Immature natural killer cell (primary cell): ENCODE results near the gene ADGRB2. TPM values are rescaled to one million over a fixed set of nuclear protein-coding genes. Genes with fewer than 3 reads are reported as not detected.

Source experiments
- DNase-seq, 3 donors: peaks; one replicate each; pipeline ENCODE4 v3.0.0; 2022; ENCODE audit warnings: mixed read lengths in 1 of 3
- H3K27ac Mint-ChIP-seq, 6 donors: one replicate each; pipeline ENCODE4 v1.8.0; 2020; ENCODE audit warnings: mixed read lengths in 6 of 6, mild to moderate bottlenecking in 5 of 6, inconsistent platforms in 4 of 6, moderate library complexity in 3 of 6
- H3K27me3 Mint-ChIP-seq, 3 donors: one replicate each; pipeline ENCODE4 v1.8.0; 2020 to 2021; ENCODE audit warnings: low read depth in 3 of 3, mild to moderate bottlenecking in 3 of 3, mixed read lengths in 3 of 3, moderate library complexity in 3 of 3, inconsistent platforms in 1 of 3
- H3K36me3 Mint-ChIP-seq, 3 donors: one replicate each; pipeline ENCODE4 v1.8.0; 2020; ENCODE audit warnings: mixed read lengths in 3 of 3, inconsistent platforms in 2 of 3, mild to moderate bottlenecking in 2 of 3
- H3K4me1 Mint-ChIP-seq, 2 donors: one replicate each; pipeline ENCODE4 v1.8.0; 2020; ENCODE audit warnings: inconsistent platforms in 2 of 2, mild to moderate bottlenecking in 2 of 2, mixed read lengths in 2 of 2, moderate library complexity in 1 of 2
- H3K4me3 Mint-ChIP-seq, 5 donors: one replicate each; pipeline ENCODE4 v1.8.0; 2020; ENCODE audit warnings: mild to moderate bottlenecking in 5 of 5, mixed read lengths in 5 of 5, inconsistent platforms in 3 of 5, moderate library complexity in 3 of 5
- H3K9me3 Mint-ChIP-seq, 6 donors: one replicate each; pipeline ENCODE4 v1.8.0; 2020; ENCODE audit warnings: mild to moderate bottlenecking in 6 of 6, mixed read lengths in 6 of 6, inconsistent platforms in 4 of 6, moderate library complexity in 3 of 6
- polyA plus RNA-seq, 3 donors: library from polyadenylated mRNA; unstranded; fragments of 300-500 nt; fragmentation: Illumina TruSeq; gene quantifications; one replicate each; pipeline ENCODE4 v1.2.3, GENCODE V29; 2021

ADGRB2 gene
- polyA plus RNA-seq, 3 donors from 2014 or later, result 0.36 to 2.1 TPM; not detected in 1

DNA sequence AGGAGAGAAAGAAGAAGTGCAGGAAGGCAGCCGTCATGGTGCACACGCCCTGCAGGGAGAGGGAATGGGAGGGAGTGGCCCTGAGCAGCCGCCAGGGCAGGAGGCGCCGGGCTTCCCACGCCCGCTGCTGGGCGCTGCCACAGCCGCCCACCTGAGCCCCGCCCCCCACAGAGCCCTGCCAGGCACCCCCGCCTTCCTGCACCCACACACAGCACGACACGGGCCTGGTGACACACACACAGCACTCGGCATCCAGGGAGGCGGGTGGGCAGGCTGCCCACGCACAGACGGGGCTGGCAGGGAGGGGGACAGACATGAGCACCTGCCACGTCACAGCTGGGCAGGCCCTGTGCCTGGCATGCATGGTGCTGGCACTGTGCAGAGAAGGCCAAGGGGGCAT is 27.5 kb downstream of the ADGRB2 start:
- Mint-ChIP-seq H3K4me1 (peaks cover 0 to 3% of the 10 kb centered on the region in 2 donors), H3K27ac (no peak overlapping the region), H3K27me3 (peaks cover 0 to 4% (median 2%) of the 10 kb centered on the region in 3 donors), H3K36me3 (peaks cover 0 to 19% (median 13%) of the 10 kb centered on the region in 3 donors), H3K4me3 (no peak overlapping the region), H3K9me3 (no peaks in the 10 kb centered on the region)
- DNase-seq, result no peak

DNA sequence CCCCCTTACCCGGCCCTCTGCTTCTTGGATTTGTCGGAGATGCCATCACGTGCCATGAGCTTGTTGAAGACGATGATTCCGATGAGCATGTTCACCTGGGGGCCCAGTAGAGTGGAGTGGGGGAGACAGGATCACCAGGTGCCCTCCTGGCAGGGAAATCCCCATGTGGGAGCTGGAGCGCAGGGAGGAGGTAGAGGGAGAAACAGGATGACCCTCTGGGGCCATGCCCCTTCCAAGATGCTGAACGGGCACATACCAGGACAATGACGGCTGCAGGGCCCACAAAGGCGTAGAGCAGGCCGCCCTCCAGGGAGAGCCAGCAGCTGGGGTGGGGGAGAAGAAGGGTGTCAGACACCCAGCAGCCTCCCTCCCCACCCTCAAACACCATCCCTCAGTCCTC is 28.6 kb downstream of the ADGRB2 start:
- H3K4me3 Mint-ChIP-seq, result no peak overlapping the region
- peaks cover 0 to 3% of the 10 kb centered on the region in 2 donors for H3K4me1 Mint-ChIP-seq
- H3K27ac Mint-ChIP-seq, result no peak overlapping the region

DNA sequence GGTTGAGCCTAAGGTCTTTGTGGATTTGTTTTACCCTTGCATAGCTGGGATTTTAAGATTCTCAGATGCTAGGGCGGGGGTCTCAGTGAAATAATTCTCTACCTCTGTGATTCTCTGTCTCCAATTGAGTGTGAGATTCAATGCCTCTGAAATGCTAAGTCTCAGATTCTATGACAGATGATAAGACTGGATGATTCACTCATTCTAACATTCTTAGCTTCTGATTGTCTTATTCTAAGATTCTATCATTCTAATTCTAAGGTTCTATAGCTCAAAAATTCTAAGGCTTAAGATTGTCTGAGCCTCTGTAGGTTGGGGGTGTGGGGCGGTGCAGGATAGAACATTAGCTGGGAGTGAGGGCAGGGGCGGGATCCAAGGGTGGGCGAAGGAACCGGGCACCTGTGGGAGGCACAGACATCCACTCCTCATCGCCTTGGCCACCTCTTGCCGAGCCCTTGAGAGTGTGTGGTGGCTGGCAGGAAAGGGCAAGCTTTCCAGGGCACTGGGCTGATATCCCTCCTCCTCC is 29.5 kb downstream of the ADGRB2 start:
- H3K4me1 Mint-ChIP-seq, result peaks cover 0 to 3% of the 10 kb centered on the region in 2 donors
- peaks cover 0 to 17% (median 12%) of the 10 kb centered on the region in 3 donors for H3K36me3 Mint-ChIP-seq
- H3K27me3 Mint-ChIP-seq, result peaks cover 0 to 2% (median 2%) of the 10 kb centered on the region in 3 donors
- no peaks in the 10 kb centered on the region for H3K9me3 Mint-ChIP-seq
- H3K27ac Mint-ChIP-seq, result no peak overlapping the region
- H3K4me3 Mint-ChIP-seq, result no peak overlapping the region
- no peak for DNase-seq

More for the DNA sequence above, 28.6 kb downstream of the ADGRB2 start:
- H3K27me3 Mint-ChIP-seq, result peaks cover 0 to 4% (median 2%) of the 10 kb centered on the region in 3 donors
- peaks cover 0 to 15% (median 13%) of the 10 kb centered on the region in 3 donors for H3K36me3 Mint-ChIP-seq
- no peak for DNase-seq
- no peaks in the 10 kb centered on the region for H3K9me3 Mint-ChIP-seq

DNA sequence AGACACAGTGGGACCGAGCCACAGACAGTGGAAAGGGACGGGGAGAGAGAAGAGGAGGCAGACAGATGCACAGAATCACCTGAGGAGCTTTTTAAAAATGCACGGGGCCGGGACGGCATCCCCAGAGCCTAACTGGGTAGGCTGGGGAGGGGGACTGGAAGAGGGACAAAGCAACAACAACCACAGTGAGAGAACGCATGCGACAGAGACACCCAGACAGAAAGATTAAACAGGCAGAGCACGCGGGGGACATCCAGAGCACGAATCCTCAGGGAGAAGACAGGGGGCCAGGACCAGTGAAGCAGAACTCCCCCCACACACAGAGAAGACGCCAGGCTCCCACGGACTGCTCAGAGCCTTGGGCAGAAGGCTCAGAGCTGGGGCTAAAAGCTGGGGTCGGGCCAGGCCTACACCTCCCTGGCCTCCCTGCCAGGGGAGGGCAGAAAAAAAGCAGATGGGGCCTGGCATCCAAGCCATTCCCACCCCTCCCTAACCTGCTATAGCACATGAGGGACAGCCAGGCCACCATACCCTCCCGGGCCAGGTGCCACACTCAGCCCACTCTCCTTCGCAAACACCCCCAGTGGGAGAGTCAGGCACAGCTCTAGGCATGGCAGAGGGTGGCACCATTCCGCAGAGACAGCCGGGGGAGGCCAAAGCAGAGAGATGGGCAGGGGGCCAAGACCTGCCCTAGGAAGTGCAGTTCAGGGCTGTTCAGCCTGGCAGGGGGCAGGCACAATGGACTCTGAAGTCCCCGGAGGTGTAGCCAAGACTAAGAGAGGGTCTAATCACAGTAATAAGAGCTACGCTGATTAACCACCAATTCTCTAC is 30.5 kb downstream of the ADGRB2 start:
- Mint-ChIP-seq H3K4me3 (no peak overlapping the region), H3K27ac (peak overlapping the region in 1 of 6 donors; percentile 25), H3K9me3 (no peaks in the 10 kb centered on the region), H3K4me1 (no peaks in the 10 kb centered on the region), H3K27me3 (peaks cover 0 to 4% (median 2%) of the 10 kb centered on the region in 3 donors), H3K36me3 (peaks cover 0 to 18% (median 12%) of the 10 kb centered on the region in 3 donors)
- no peak for DNase-seq

DNA sequence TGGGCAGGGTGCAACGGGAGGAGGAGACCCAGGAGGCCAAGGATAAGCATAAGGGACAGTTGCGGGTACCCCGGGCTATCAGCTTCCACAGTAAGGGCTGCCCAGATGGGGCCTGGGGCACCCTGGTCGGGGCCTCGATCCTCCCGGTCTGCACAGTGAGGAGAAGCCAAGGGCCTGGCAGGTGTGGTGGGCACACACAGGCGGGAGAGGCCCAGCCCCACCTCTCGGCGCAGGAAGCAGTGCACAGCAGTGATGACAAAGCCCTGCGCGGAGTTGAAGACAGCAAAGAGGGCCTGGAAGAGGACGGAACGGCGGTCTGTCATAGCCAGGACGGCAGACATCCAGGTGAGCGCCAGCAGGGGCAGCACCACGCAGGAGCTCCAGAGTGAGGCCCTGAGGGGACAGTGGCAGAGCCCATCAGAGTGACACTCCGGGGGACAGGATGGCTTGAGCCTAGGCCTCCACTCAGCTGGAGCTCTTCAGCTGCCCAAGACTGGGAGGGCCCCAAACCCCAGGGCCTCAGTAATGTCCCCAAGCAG is 31.3 kb downstream of the ADGRB2 start:
- H3K36me3 Mint-ChIP-seq, result peaks cover 0 to 18% (median 12%) of the 10 kb centered on the region in 3 donors
- no peak overlapping the region for H3K4me3 Mint-ChIP-seq
- H3K9me3 Mint-ChIP-seq, result no peaks in the 10 kb centered on the region
- peaks cover 0 to 4% (median 2%) of the 10 kb centered on the region in 3 donors for H3K27me3 Mint-ChIP-seq
- no peak for DNase-seq
- no peaks in the 10 kb centered on the region for H3K4me1 Mint-ChIP-seq
- no peak overlapping the region for H3K27ac Mint-ChIP-seq

DNA sequence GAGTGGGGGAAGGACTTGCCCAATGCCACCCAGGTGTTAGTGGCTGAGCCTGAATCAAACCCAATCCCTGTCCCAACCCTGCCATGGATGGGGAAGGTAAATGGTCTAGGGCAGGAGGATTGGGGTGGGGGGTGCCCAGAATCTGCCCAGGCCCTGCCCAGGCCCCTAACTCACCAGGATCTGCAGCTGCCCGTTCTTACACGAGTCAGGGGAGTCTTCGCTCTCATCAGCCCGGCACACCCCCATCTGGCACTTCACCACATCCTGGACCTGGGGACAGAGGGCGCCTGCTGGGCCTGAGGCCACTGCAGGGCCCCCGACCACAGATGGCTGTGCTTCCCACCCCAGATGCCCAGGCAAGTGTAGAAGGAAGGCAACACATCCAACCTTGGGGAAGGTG is 31.8 kb downstream of the ADGRB2 start:
- H3K27ac Mint-ChIP-seq, result no peak overlapping the region
- no peaks in the 10 kb centered on the region for H3K9me3 Mint-ChIP-seq
- peaks cover 0 to 18% (median 12%) of the 10 kb centered on the region in 3 donors for H3K36me3 Mint-ChIP-seq
- H3K4me3 Mint-ChIP-seq, result no peak overlapping the region
- no peak for DNase-seq
- no peaks in the 10 kb centered on the region for H3K4me1 Mint-ChIP-seq
- peaks cover 0 to 4% (median 2%) of the 10 kb centered on the region in 3 donors for H3K27me3 Mint-ChIP-seq

DNA sequence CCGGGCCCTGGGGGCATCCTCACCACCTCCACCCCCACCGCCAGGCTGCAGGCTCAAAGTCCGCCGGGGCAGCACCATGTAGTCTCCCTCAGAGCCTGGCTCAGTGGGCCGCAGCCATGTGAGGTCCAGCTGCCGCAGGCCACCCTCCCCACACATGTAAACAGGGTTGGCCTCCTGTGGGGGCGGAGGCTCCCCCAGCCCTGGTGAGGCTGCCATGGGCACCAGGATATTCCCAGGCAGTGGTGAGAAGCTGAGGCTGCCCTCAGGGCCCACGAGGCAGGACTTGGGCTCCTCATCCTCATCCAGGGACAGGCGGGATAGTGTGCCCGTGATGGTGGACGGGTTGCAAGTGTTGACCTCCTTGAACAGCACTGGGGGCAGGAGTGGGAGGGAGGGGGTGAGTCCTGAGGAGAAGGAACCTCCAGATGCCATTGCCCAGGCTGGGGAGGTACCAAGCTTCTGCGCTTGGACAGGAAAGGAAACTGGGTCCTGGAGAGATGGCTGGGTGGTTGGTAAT is 33.0 kb downstream of the ADGRB2 start:
- Mint-ChIP-seq H3K4me1 (no peaks in the 10 kb centered on the region), H3K27me3 (peaks cover 0 to 2% (median 2%) of the 10 kb centered on the region in 3 donors), H3K36me3 (peaks cover 0 to 13% (median 11%) of the 10 kb centered on the region in 3 donors), H3K4me3 (no peak overlapping the region), H3K9me3 (no peaks in the 10 kb centered on the region), H3K27ac (no peak overlapping the region)
- DNase-seq, result no peak

DNA sequence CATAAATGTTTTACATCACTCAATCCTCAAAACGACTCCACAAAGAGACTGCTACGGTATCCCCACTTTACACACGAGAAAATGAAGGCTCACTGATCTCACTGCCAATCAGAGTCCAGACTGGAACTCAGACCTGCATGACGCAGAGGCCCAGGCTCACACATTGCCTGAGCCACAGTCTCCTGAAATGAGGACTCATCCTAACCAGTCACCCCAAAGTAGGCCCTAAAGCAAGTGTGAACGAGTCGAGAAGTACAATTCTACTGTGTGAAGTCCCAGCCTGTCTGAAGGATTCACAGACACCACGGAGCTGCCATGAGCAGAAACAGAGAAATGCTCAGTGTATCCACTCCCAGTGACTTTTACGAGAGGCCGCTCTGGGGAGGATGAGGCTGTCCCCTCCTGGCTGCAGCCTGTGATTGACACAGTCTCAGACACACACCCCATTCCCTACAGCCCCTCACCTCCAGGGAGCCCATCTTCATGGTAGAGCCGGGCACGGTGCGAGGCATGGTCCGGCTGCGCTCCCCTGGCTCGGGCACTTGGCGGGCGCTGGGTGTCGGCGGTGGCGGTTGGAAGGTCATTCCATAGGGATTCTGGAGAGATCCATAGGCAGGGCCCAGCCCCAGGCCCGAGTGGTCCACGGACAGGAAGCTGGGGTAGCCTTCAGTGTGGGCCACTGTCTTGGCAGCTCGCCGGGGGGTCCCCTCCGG is 33.6 kb downstream of the ADGRB2 start:
- Mint-ChIP-seq H3K27me3 (peaks cover 0 to 2% (median 2%) of the 10 kb centered on the region in 3 donors), H3K36me3 (peaks cover 0 to 13% (median 11%) of the 10 kb centered on the region in 3 donors), H3K4me3 (no peak overlapping the region), H3K9me3 (no peaks in the 10 kb centered on the region), H3K4me1 (no peaks in the 10 kb centered on the region), H3K27ac (peak overlapping the region in 1 of 6 donors; percentile 7)
- no peak for DNase-seq

DNA sequence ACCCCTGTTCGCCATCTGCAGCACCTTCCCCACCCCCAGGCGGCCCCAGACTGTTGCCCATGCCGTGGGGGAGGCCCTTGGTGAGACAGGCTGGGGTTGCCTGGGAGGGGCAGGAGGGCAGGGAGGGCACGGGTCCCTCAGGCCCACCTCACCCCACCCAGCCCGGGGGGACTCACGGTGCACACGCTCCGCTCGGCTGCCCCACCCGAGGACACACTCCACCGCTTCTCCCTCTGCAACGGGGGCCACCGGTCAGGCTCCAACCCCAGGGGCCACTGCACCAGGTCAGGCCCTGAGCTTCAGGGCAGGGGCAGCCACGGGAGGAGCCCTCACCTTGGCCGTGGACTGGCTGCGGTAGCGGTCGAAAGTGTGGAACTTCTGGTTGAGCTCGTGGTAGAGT is 36.3 kb downstream of the ADGRB2 start:
- peaks cover 0 to 11% (median 7%) of the 10 kb centered on the region in 3 donors for H3K36me3 Mint-ChIP-seq
- H3K27ac Mint-ChIP-seq, result no peak overlapping the region
- H3K9me3 Mint-ChIP-seq, result no peaks in the 10 kb centered on the region
- peaks cover 0 to 2% of the 10 kb centered on the region in 2 donors for H3K4me1 Mint-ChIP-seq
- peaks cover 0 to 2% (median 0%) of the 10 kb centered on the region in 3 donors for H3K27me3 Mint-ChIP-seq
- H3K4me3 Mint-ChIP-seq, result no peak overlapping the region
- DNase-seq, result no peak

DNA sequence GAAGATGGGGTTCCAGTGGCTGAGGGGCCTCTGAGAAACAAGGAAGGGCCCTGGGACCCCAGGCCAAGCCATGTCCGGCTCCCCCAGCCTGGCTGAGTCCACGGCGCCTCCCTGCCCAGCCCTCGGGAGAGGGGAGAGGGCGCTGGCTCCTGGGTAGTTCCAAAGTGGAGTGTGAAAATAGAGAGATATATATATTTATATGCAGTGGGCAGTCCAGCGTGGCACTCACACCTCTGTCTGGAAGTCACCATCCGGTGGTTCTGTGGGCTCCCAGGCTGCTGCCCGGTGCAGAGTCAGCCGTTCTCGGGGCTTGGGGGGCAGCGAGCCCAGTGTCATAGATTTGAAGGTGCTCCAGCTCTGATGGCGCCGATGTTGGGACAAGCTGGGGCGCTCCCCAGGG is 36.9 kb downstream of the ADGRB2 start:
- H3K9me3 Mint-ChIP-seq, result no peaks in the 10 kb centered on the region
- H3K4me1 Mint-ChIP-seq, result peaks cover 0 to 2% of the 10 kb centered on the region in 2 donors
- no peak overlapping the region for H3K4me3 Mint-ChIP-seq
- no peak for DNase-seq
- H3K36me3 Mint-ChIP-seq, result peaks cover 0 to 11% (median 7%) of the 10 kb centered on the region in 3 donors
- H3K27ac Mint-ChIP-seq, result no peak overlapping the region
- H3K27me3 Mint-ChIP-seq, result peaks cover 0 to 2% (median 0%) of the 10 kb centered on the region in 3 donors

DNA sequence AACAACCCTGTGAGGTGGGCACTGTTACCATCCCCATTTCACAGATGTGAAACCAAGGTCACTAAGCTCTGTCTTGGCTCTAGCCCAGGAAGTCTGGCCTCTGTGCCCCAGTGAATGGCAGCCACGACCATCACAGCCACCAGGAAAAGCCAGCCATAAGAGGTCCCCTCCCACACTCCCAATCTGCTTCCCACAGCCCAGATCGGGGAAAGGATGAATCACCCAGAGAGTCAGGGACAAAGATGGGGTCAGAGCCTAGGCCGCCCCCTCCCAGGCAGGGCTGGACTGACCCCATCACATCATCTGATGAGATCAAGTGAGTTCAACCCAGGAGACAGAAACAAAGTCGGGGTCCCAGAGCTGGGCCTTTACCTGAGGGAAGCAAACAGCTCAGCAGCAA is 37.4 kb downstream of the ADGRB2 start:
- Mint-ChIP-seq H3K4me3 (no peak overlapping the region), H3K4me1 (peaks cover 0 to 2% of the 10 kb centered on the region in 2 donors), H3K9me3 (no peaks in the 10 kb centered on the region), H3K36me3 (peaks cover 0 to 13% (median 7%) of the 10 kb centered on the region in 3 donors), H3K27ac (no peak overlapping the region), H3K27me3 (peaks cover 0 to 2% (median 0%) of the 10 kb centered on the region in 3 donors)
- no peak for DNase-seq

DNA sequence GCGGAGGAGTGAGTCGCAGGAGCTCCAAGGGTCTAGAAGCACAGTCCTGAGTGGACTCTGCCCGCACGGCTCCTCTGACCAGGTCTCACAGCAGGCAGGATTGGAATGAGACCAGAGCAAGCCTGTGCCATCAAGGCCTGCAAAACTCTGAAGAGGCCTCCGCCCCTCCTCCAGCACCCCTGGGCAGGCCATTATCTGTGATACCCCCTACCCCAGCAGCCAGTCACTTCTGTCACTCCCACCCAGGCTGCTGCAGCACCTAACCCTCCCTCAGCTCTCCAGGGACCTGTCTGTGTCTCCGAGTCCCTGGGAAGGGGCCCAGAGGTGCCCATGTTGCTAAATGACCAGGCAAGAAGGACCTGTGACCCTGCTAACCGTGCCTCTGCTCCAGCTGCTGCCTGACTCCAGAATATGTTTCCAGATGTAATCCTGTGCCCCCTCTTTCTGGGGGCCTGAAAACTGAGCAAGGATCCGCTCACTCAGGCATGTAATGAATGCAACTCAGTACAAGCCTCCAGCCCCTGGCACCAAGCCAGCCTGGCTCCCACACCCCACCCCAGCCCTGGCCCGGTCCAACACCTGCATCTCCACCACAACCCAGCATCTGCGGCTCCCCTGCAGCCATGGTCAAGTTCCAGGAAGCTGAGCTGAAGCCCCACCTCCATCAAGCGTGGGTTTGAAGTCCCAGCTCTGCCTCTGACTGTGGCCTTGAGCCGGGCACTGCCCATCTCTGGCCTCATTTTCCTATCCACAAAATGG is 38.2 kb downstream of the ADGRB2 start:
- peaks cover 0 to 4% (median 3%) of the 10 kb centered on the region in 3 donors for H3K27me3 Mint-ChIP-seq
- no peak overlapping the region for H3K4me3 Mint-ChIP-seq
- H3K9me3 Mint-ChIP-seq, result no peaks in the 10 kb centered on the region
- H3K36me3 Mint-ChIP-seq, result peaks cover 0 to 15% (median 7%) of the 10 kb centered on the region in 3 donors
- no peak for DNase-seq
- no peak overlapping the region for H3K27ac Mint-ChIP-seq
- peaks cover 0 to 2% of the 10 kb centered on the region in 2 donors for H3K4me1 Mint-ChIP-seq

DNA sequence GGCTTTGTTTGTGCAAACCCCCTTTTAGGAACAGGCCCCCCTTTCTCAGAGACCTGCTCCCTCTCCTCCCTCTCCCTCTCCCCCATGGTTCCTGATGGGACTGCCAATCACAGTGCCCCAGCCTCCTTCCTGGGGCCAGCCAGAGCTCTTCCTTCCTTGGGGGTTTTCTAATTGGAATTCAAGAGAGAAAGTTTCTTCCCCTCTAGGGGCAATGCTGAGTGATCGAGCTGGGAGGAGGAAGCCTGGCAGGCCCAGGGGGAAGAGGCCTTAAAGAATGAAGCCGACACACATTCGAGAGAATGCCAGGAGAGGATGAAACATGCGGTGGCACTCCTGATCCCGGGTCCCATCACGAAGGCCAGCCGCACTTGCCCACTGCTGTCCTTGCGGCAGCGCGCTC is 39.0 kb downstream of the ADGRB2 start:
- no peak for DNase-seq
- H3K4me3 Mint-ChIP-seq, result no peak overlapping the region
- no peak overlapping the region for H3K27ac Mint-ChIP-seq
- H3K4me1 Mint-ChIP-seq, result peaks cover 0 to 2% of the 10 kb centered on the region in 2 donors
- peaks cover 2 to 5% (median 4%) of the 10 kb centered on the region in 3 donors for H3K27me3 Mint-ChIP-seq
- peaks cover 0 to 11% (median 7%) of the 10 kb centered on the region in 3 donors for H3K36me3 Mint-ChIP-seq
- no peaks in the 10 kb centered on the region for H3K9me3 Mint-ChIP-seq
